H9 (cell line): ENCODE data around the gene TGM3. TPM values are rescaled to one million over a fixed set of nuclear protein-coding genes. Genes with fewer than 3 reads are reported as not detected.

ENCODE experiments used
- DNase-seq: peaks from one replicate; pipeline ENCODE4 v3.0.0-alpha.2; 2017
- H2AFZ ChIP-seq: one replicate; pipeline ENCODE4 v1.6.1; 2013; ENCODE audit warnings: mild to moderate bottlenecking, low read length, control low read depth, moderate library complexity
- H2AK5ac ChIP-seq: 2 replicates; pipeline ENCODE4 v1.6.1; 2013; ENCODE audit warnings: low read length, control low read depth, mixed read lengths; ENCODE audit not compliant: insufficient read length
- H2BK120ac ChIP-seq: one replicate; pipeline ENCODE4 v1.6.1; 2013; ENCODE audit warnings: low read depth, mild to moderate bottlenecking, low read length, control low read depth, inconsistent platforms; ENCODE audit not compliant: poor library complexity, severe bottlenecking
- H2BK12ac ChIP-seq: 2 replicates; pipeline ENCODE4 v1.6.1; 2013; ENCODE audit warnings: low read length, control low read depth, mixed read lengths, low read depth; ENCODE audit not compliant: insufficient read length
- H2BK15ac ChIP-seq: 2 replicates; pipeline ENCODE4 v1.6.1; 2013; ENCODE audit warnings: low read depth, low read length, control low read depth
- H2BK20ac ChIP-seq: one replicate; pipeline ENCODE4 v1.6.1; 2013; ENCODE audit warnings: low read depth, mild to moderate bottlenecking, low read length, control low read depth, inconsistent platforms; ENCODE audit not compliant: poor library complexity, severe bottlenecking
- H2BK5ac ChIP-seq: 2 replicates; pipeline ENCODE4 v1.6.1; 2013; ENCODE audit warnings: low read length, control low read depth, mixed read lengths; ENCODE audit not compliant: insufficient read length
- H3K14ac ChIP-seq: 2 replicates; pipeline ENCODE4 v1.6.1; 2013; ENCODE audit warnings: low read length, control low read depth; ENCODE audit not compliant: insufficient read depth
- H3K18ac ChIP-seq: 2 replicates; pipeline ENCODE4 v1.6.1; 2013; ENCODE audit warnings: low read depth, mild to moderate bottlenecking, mixed read lengths, low read length, control low read depth; ENCODE audit not compliant: insufficient read length
- H3K23ac ChIP-seq: 2 replicates; pipeline ENCODE4 v1.6.1; 2013; ENCODE audit warnings: low read length, control low read depth, mixed read lengths, low read depth; ENCODE audit not compliant: insufficient read length
- H3K23me2 ChIP-seq: 2 replicates; pipeline ENCODE4 v1.6.1; 2013; ENCODE audit warnings: low read depth, mild to moderate bottlenecking, mixed read lengths, low read length, control low read depth; ENCODE audit not compliant: insufficient read length, poor library complexity, severe bottlenecking
- H3K27ac ChIP-seq: 2 replicates; pipeline ENCODE4 v1.5.1; 2013; ENCODE audit warnings: low read length, control low read depth, mixed read lengths, low read depth; ENCODE audit not compliant: insufficient read length
- H3K27me3 ChIP-seq: 2 replicates; pipeline ENCODE4 v1.6.1; 2013; ENCODE audit warnings: low read length, control low read depth, inconsistent platforms; ENCODE audit not compliant: insufficient read depth
- H3K4ac ChIP-seq: 2 replicates; pipeline ENCODE4 v1.6.1; 2013; ENCODE audit warnings: low read depth, mild to moderate bottlenecking, control low read depth, inconsistent platforms, low read length, moderate library complexity
- H3K4me1 ChIP-seq: 2 replicates; pipeline ENCODE4 v1.6.1; 2013; ENCODE audit warnings: low read length, control low read depth, inconsistent platforms; ENCODE audit not compliant: insufficient read depth
- H3K4me2 ChIP-seq: 2 replicates; pipeline ENCODE4 v1.6.1; 2013; ENCODE audit warnings: low read length, control low read depth, mixed read lengths; ENCODE audit not compliant: insufficient read length, insufficient read depth
- H3K56ac ChIP-seq: 2 replicates; pipeline ENCODE4 v1.6.1; 2013; ENCODE audit warnings: low read depth, mild to moderate bottlenecking, mixed read lengths, low read length, control low read depth; ENCODE audit not compliant: insufficient read length
- H3K79me1 ChIP-seq: 2 replicates; pipeline ENCODE4 v1.6.1; 2013; ENCODE audit warnings: low read depth, mild to moderate bottlenecking, moderate library complexity, low read length, control low read depth, inconsistent platforms; ENCODE audit not compliant: insufficient read depth, poor library complexity, severe bottlenecking
- H3K79me2 ChIP-seq: 2 replicates; pipeline ENCODE4 v1.6.1; 2013; ENCODE audit warnings: low read length, control low read depth, inconsistent platforms; ENCODE audit not compliant: insufficient read depth
- H3K9ac ChIP-seq: 2 replicates; pipeline ENCODE4 v1.6.1; 2013; ENCODE audit warnings: low read length, control low read depth, mixed read lengths; ENCODE audit not compliant: insufficient read length; ENCODE audit errors: extremely low read depth
- H3K9me3 ChIP-seq: one replicate; pipeline ENCODE4 v1.6.1; 2013; ENCODE audit warnings: low read depth, low read length, inconsistent platforms; ENCODE audit not compliant: control insufficient read depth
- H3T11ph ChIP-seq: one replicate; pipeline ENCODE4 v1.6.1; 2013; ENCODE audit warnings: mild to moderate bottlenecking, low read length, control low read depth, inconsistent platforms
- H4K20me1 ChIP-seq: one replicate; pipeline ENCODE4 v1.6.1; 2013; ENCODE audit not compliant: control insufficient read depth, insufficient read length, insufficient read depth
- H4K5ac ChIP-seq: 2 replicates; pipeline ENCODE4 v1.6.1; 2013; ENCODE audit warnings: low read depth, mild to moderate bottlenecking, mixed read lengths, low read length, control low read depth; ENCODE audit not compliant: insufficient read length
- H4K8ac ChIP-seq: replicated peaks from 2 replicates; pipeline ENCODE4 v1.6.1; 2013; ENCODE audit warnings: low read length, control low read depth, mixed read lengths, low read depth; ENCODE audit not compliant: insufficient read length
- H4K91ac ChIP-seq: 2 replicates; pipeline ENCODE4 v1.6.1; 2013; ENCODE audit warnings: low read depth, mild to moderate bottlenecking, moderate library complexity, mixed read lengths, low read length, control low read depth; ENCODE audit not compliant: insufficient read length
- H3K27ac Mint-ChIP-seq, 3 experiments: 2 replicates in 2 of 3; 3 replicates in 1 of 3; pipeline ENCODE4 v1.8.0; 2020 to 2021; ENCODE audit warnings: mixed read lengths in 3 of 3, mild to moderate bottlenecking in 1 of 3, moderate library complexity in 1 of 3
- H3K27me3 Mint-ChIP-seq: 2 replicates; pipeline ENCODE4 v1.8.0; 2021; ENCODE audit warnings: low read depth, mild to moderate bottlenecking, moderate library complexity, mixed read lengths
- H3K36me3 Mint-ChIP-seq, 3 experiments: 2 replicates in 2 of 3; 3 replicates in 1 of 3; pipeline ENCODE4 v1.8.0; 2020 to 2021; ENCODE audit warnings: low read depth in 3 of 3, mixed read lengths in 3 of 3; ENCODE audit not compliant: insufficient read depth in 1 of 3
- H3K4me1 Mint-ChIP-seq, 2 experiments: 2 replicates each; pipeline ENCODE4 v1.8.0; 2020; ENCODE audit warnings: mixed read lengths in 2 of 2
- H3K4me3 Mint-ChIP-seq, 2 experiments: 2 replicates in 1 of 2; 3 replicates in 1 of 2; pipeline ENCODE4 v1.8.0; 2020 to 2021; ENCODE audit warnings: mild to moderate bottlenecking in 2 of 2, mixed read lengths in 2 of 2, moderate library complexity in 1 of 2
- H3K9me3 Mint-ChIP-seq, 2 experiments: 2 replicates in 1 of 2; 3 replicates in 1 of 2; pipeline ENCODE4 v1.8.0; 2020; ENCODE audit warnings: mild to moderate bottlenecking in 2 of 2, mixed read lengths in 2 of 2, moderate library complexity in 1 of 2
- WGBS: extraction: QIAGEN DNeasy Blood & Tissue Kit; methylation state at CpG from one replicate; pipeline ENCODE4 v1.1.7; 2013; ENCODE audit warnings: missing lambda C conversion rate, low lambda C conversion rate, mixed read lengths; ENCODE audit not compliant: insufficient read length; ENCODE audit errors: extremely low coverage; 5-methylcytosine and 5-hydroxymethylcytosine counted together
- total RNA-seq: library from RNA; stranded (reverse); gene quantifications from 2 replicates; pipeline ENCODE4 v1.2.1, GENCODE V29; 2021
- TF ChIP-seq, protein P1 (sequence below): fragments of 200-600 bp; sonication (generic); conservative IDR thresholded peaks from 3 replicates; pipeline ENCODE4 v1.8.0; 2021; ENCODE audit warnings: antibody characterized with exemption, mild to moderate bottlenecking

TGM3 gene
- total RNA-seq, 1 experiment from 2014 or later: not detected

DNA sequence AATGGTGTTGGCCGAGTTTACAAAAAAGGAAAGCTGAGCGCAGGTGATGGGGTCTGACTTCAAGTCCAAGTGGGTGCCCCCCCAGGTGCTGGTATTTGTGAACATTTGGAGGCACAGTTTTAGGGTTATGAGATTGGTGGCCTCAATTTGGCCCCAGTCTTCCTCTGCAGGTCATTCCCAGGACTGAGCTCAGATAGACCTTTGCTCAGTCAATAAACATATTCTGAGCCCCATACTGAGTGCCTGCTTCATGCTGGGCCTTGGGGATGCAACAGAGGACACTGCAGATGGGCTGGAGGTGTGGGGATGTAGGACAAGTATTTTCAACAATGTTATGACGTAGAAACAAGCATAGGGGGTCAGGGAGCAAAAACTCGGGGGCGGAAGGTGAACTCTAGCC, 33.5 kb downstream of the TGM3 start:
- no CpG with 5 or more reads among the region's 5 CpGs for WGBS
- H3K27me3 ChIP-seq: no peaks in the 10 kb centered on the region
- H3K56ac ChIP-seq: no peak overlapping the region
- no peaks in the 10 kb centered on the region for H4K20me1 ChIP-seq
- H4K91ac ChIP-seq: no peak overlapping the region
- TF ChIP-seq, protein P1, sequence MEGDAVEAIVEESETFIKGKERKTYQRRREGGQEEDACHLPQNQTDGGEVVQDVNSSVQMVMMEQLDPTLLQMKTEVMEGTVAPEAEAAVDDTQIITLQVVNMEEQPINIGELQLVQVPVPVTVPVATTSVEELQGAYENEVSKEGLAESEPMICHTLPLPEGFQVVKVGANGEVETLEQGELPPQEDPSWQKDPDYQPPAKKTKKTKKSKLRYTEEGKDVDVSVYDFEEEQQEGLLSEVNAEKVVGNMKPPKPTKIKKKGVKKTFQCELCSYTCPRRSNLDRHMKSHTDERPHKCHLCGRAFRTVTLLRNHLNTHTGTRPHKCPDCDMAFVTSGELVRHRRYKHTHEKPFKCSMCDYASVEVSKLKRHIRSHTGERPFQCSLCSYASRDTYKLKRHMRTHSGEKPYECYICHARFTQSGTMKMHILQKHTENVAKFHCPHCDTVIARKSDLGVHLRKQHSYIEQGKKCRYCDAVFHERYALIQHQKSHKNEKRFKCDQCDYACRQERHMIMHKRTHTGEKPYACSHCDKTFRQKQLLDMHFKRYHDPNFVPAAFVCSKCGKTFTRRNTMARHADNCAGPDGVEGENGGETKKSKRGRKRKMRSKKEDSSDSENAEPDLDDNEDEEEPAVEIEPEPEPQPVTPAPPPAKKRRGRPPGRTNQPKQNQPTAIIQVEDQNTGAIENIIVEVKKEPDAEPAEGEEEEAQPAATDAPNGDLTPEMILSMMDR: no peak
- no peaks in the 10 kb centered on the region for H3K36me3 Mint-ChIP-seq
- no peaks in the 10 kb centered on the region for H3K9me3 ChIP-seq
- no peak overlapping the region for H3K4me3 Mint-ChIP-seq
- no peaks in the 10 kb centered on the region for H3K79me2 ChIP-seq
- no peak overlapping the region for H2BK20ac ChIP-seq
- H3K4ac ChIP-seq: no peak overlapping the region
- H2BK15ac ChIP-seq: no peak overlapping the region
- no peak overlapping the region for H2AK5ac ChIP-seq
- DNase-seq: no peak
- no peak overlapping the region for H2BK120ac ChIP-seq
- no peaks in the 10 kb centered on the region for H3K9me3 Mint-ChIP-seq
- H2BK5ac ChIP-seq: no peak overlapping the region
- H3K79me1 ChIP-seq: no peaks in the 10 kb centered on the region
- H3K23ac ChIP-seq: no peak overlapping the region
- no peak overlapping the region for H3K27ac Mint-ChIP-seq
- H4K5ac ChIP-seq: no peak overlapping the region
- H3K27me3 Mint-ChIP-seq: peaks cover 16% of the 10 kb centered on the region
- H3K4me2 ChIP-seq: no peak overlapping the region
- no peak overlapping the region for H3K18ac ChIP-seq
- H3K14ac ChIP-seq: no peak overlapping the region
- H2BK12ac ChIP-seq: no peak overlapping the region
- H3K27ac ChIP-seq: no peak overlapping the region
- H4K8ac ChIP-seq: no peak overlapping the region
- peaks cover 11 to 15% of the 10 kb centered on the region in 2 experiments for H3K4me1 Mint-ChIP-seq
- H3K9ac ChIP-seq: no peak overlapping the region
- no peak overlapping the region for H2AFZ ChIP-seq
- 0 out of 2 replicates have a peak, but pooled peaks cover 2% of the 10 kb centered on the region for H3K4me1 ChIP-seq
- H3T11ph ChIP-seq: no peak overlapping the region
- no peaks in the 10 kb centered on the region for H3K23me2 ChIP-seq
